ENCODE measurements around the gene TWIST2.

- TF ChIP-seq SUZ12 (IDR thresholded peaks at IDR 0.05; ENCODE audit: extremely low read depth, insufficient read depth, insufficient read length): peak; percentile 3
- TF ChIP-seq ZNF274 (IDR thresholded peaks at IDR 0.05; ENCODE audit: low read depth, low read length): no peak
These were observed 475 bp upstream of the TWIST2 start for GRCh38 chr2:238847419-238847801.

Measured in NT2/D1 (cell line).